Measurements from ENCODE around the gene PCNX1. TPM values are rescaled to one million over a fixed set of nuclear protein-coding genes. Genes with fewer than 3 reads are reported as not detected.

PCNX1 gene
- polyA plus RNA-seq, 3 donors = 7.3 to 26.7 (median 8.1) TPM

DNA sequence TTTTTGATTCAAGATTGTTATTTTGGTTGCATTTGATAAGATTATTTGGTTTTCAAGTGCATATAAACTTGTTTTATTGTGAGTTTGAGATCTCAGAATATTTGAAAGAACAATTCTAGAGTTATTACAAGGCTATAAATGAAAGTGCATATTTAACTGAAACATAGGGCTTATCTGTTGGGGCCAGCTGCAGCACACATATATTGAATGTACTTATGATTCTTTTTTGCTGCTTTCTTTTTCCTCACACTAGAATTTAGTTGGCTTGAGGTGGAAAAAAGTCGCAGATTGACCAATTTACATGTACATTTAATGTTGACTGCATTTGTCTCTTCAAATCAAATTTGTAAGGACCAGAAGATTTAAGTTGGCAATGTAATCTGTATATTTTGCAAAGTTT is 88.0 kb downstream of the PCNX1 start:
- no peak for TF ChIP-seq CTCF (IDR thresholded peaks at IDR 0.05)
- peaks cover 22% of the 10 kb centered on the region for H3K4me1 Mint-ChIP-seq
- no peaks in the 10 kb centered on the region for H3K27me3 Mint-ChIP-seq (ENCODE audit: low read depth in 3 of 3)
- H3K36me3 Mint-ChIP-seq = peaks cover 28 to 29% of the 10 kb centered on the region in 2 donors
- H3K9ac ChIP-seq (ENCODE audit: insufficient read depth, low read length, poor library complexity, severe bottlenecking) = no peak overlapping the region
- no peaks in the 10 kb centered on the region for H3K27me3 ChIP-seq (ENCODE audit: control insufficient read depth in 2 of 2, insufficient read depth in 2 of 2, low read length in 2 of 2)
- intact Hi-C loops (cut with micrococcal nuclease) = no loop called here
- no peaks in the 10 kb centered on the region for H3K9me3 Mint-ChIP-seq
- H3K27ac ChIP-seq (ENCODE audit: low read depth in 1 of 2, low read length in 2 of 2) = peak overlapping the region in 1 of 2 donors; percentile 37
- H3K79me2 ChIP-seq (ENCODE audit: insufficient read depth, low read length) = peaks cover 9% of the 10 kb centered on the region
- H3K4me3 Mint-ChIP-seq = no peak overlapping the region
- H3K4me2 ChIP-seq (replicated peaks; ENCODE audit: extremely low read depth, low read length, poor library complexity, severe bottlenecking) = no peak overlapping the region
- H3K27ac Mint-ChIP-seq = peak overlapping the region in 1 of 7 donors; percentile 58
- no peak overlapping the region for H2AFZ ChIP-seq (ENCODE audit: insufficient read depth, low read depth, low read length, poor library complexity, severe bottlenecking)
- H3K36me3 ChIP-seq (replicated peaks in 1 of 2; ENCODE audit: control insufficient read depth in 1 of 2, insufficient read depth in 2 of 2, low read length in 2 of 2) = peaks cover 14 to 41% of the 10 kb centered on the region in 2 donors
- H3K4me3 ChIP-seq (replicated peaks in 1 of 3; ENCODE audit: low read depth in 2 of 3, low read length in 3 of 3) = no peak overlapping the region
- no CpG with 5 or more reads among the region's 1 CpG for WGBS (ENCODE audit: insufficient coverage)
- H3K9me3 ChIP-seq (replicated peaks in 1 of 2; ENCODE audit: control insufficient read depth in 1 of 2, insufficient read depth in 1 of 2, low read length in 2 of 2) = no peaks in the 10 kb centered on the region
- no peak for DNase-seq
- H4K20me1 ChIP-seq (ENCODE audit: insufficient read depth, low read length) = peaks cover 14% of the 10 kb centered on the region
- H3K4me1 ChIP-seq (ENCODE audit: control insufficient read depth in 1 of 2, insufficient read depth in 2 of 2, low read length in 2 of 2) = peaks cover 0 to 10% of the 10 kb centered on the region in 2 donors

DNA sequence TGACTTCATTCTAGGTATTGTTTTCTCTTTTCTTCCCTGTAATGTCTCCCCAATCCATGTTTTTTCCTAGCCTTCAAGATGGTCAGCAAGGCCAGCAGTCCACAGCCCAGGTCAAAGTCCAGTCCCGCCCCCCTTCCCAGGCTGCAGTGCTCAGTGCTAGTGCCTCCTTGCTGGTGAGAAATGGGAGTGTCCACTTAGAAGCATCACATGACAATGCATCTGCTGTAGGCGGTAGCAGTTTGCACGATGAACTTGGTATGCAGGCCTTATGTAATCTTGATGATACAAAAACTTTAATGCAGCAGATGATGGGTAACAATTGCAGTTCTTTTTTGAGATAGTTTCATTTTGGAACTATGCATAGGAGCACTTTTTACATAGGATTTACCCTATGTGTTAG is 88.4 kb downstream of the PCNX1 start:
- Histone ChIP-seq H3K4me2 (replicated peaks; ENCODE audit: extremely low read depth, low read length, poor library complexity, severe bottlenecking) (no peak overlapping the region), H3K4me1 (ENCODE audit: control insufficient read depth in 1 of 2, insufficient read depth in 2 of 2, low read length in 2 of 2) (peaks cover 0 to 10% of the 10 kb centered on the region in 2 donors), H3K79me2 (ENCODE audit: insufficient read depth, low read length) (peaks cover 9% of the 10 kb centered on the region), H3K27me3 (ENCODE audit: control insufficient read depth in 2 of 2, insufficient read depth in 2 of 2, low read length in 2 of 2) (no peaks in the 10 kb centered on the region), H3K27ac (ENCODE audit: low read depth in 1 of 2, low read length in 2 of 2) (peak overlapping the region in 1 of 2 donors; percentile 37), H3K4me3 (replicated peaks in 1 of 3; ENCODE audit: low read depth in 2 of 3, low read length in 3 of 3) (no peak overlapping the region), H3K9ac (ENCODE audit: insufficient read depth, low read length, poor library complexity, severe bottlenecking) (no peak overlapping the region), H4K20me1 (ENCODE audit: insufficient read depth, low read length) (peaks cover 12% of the 10 kb centered on the region), H2AFZ (ENCODE audit: insufficient read depth, low read depth, low read length, poor library complexity, severe bottlenecking) (no peak overlapping the region), H3K9me3 (replicated peaks in 1 of 2; ENCODE audit: control insufficient read depth in 1 of 2, insufficient read depth in 1 of 2, low read length in 2 of 2) (no peaks in the 10 kb centered on the region), H3K36me3 (replicated peaks in 1 of 2; ENCODE audit: control insufficient read depth in 1 of 2, insufficient read depth in 2 of 2, low read length in 2 of 2) (peaks cover 14 to 40% of the 10 kb centered on the region in 2 donors)
- peaks cover 22% of the 10 kb centered on the region for H3K4me1 Mint-ChIP-seq
- peak in 1 of 3 donors; percentile 5 for DNase-seq
- 100% methylated on average over 1 of the region's 3 CpGs for WGBS (ENCODE audit: insufficient coverage)
- intact Hi-C loops (cut with micrococcal nuclease) = no loop called here
- H3K27me3 Mint-ChIP-seq (ENCODE audit: low read depth in 3 of 3) = no peaks in the 10 kb centered on the region
- no peak overlapping the region for H3K4me3 Mint-ChIP-seq
- peaks cover 26 to 29% of the 10 kb centered on the region in 2 donors for H3K36me3 Mint-ChIP-seq
- H3K9me3 Mint-ChIP-seq = no peaks in the 10 kb centered on the region
- TF ChIP-seq CTCF (IDR thresholded peaks at IDR 0.05) = no peak
- H3K27ac Mint-ChIP-seq = peak overlapping the region in 1 of 7 donors; percentile 58

Measured in CD14-positive monocyte (primary cell).